ENCODE data around the gene SERAC1.
"Not testable (repeated sequence)": the region's sequence is repeated elsewhere in the genome, so short reads cannot be mapped to it uniquely, and the experiment has no call there.

GRCh38 chr6:158208226-158209030, 40.4 kb upstream of the SERAC1 start:
- TF ChIP-seq CTCF, POLR2A (IDR thresholded peaks at IDR 0.05): not testable (repeated sequence)

Data from tibial nerve (tissue), 3 donors.